ENCODE data around the gene MVP.
"Not testable (repeated sequence)": the region's sequence is repeated elsewhere in the genome, so short reads cannot be mapped to it uniquely, and the experiment has no call there.

GRCh38 chr16:29793153-29793552 is 27.1 kb upstream of the MVP start:
- not testable (repeated sequence) for TF ChIP-seq CTCF (IDR thresholded peaks at IDR 0.05; ENCODE audit: poor library complexity, severe bottlenecking); EP300 (conservative IDR thresholded peaks at IDR 0.05; ENCODE audit: poor library complexity, severe bottlenecking); EZH2 (IDR thresholded peaks at IDR 0.05; ENCODE audit: borderline replicate concordance, insufficient read depth, low read length, poor library complexity, severe bottlenecking); REST (IDR thresholded peaks at IDR 0.05; ENCODE audit: borderline replicate concordance); POLR2AphosphoS5 (IDR thresholded peaks at IDR 0.05); RAD21 (conservative IDR thresholded peaks at IDR 0.05); TAF1 (IDR thresholded peaks at IDR 0.05; ENCODE audit: low read depth); MXI1 (conservative IDR thresholded peaks at IDR 0.05; ENCODE audit: poor library complexity, severe bottlenecking); SMC3 (conservative IDR thresholded peaks at IDR 0.05; ENCODE audit: poor library complexity)

Data from neural cell (in vitro differentiated cells).